K562 (cell line): ENCODE results near the gene NIPAL3. TPM values are rescaled to one million over a fixed set of nuclear protein-coding genes. Genes with fewer than 3 reads are reported as not detected.

Experiments used
- CEBPG ChIP-seq, 3 experiments: fragments of 200-800 bp in 1 of 3; sonication (Bioruptor generic) in 1 of 3; sonication (generic) in 1 of 3; formaldehyde crosslinking in 1 of 3; IDR thresholded peaks in 2 of 3; conservative IDR thresholded peaks in 1 of 3; 2 replicates each; pipeline versions ENCODE4 v1.6.1 to v1.8.0; 2016 to 2022; ENCODE audit warnings: missing compliant biosample characterization in 2 of 3, missing genetic modification characterization in 2 of 3, mild to moderate bottlenecking in 1 of 3, missing genetic modification reagents in 1 of 3
- CREB3 ChIP-seq: fragments of 450-650 bp; conservative IDR thresholded peaks from 2 replicates; pipeline ENCODE4 v1.6.1; 2016; ENCODE audit warnings: missing genetic modification characterization, low read depth, mild to moderate bottlenecking, missing compliant biosample characterization, moderate library complexity
- CTBP1 ChIP-seq: fragments of 450-650 bp; IDR thresholded peaks from 2 replicates; pipeline ENCODE4 v1.6.1; 2016; ENCODE audit warnings: borderline replicate concordance
- DMBX1 ChIP-seq: fragments of 250-450 bp; sonication (Bioruptor Pico); IDR thresholded peaks from 2 replicates; pipeline ENCODE4 v1.8.0; 2022; ENCODE audit warnings: inconsistent platforms, mild to moderate bottlenecking, moderate library complexity, borderline replicate concordance
- EWSR1 ChIP-seq: fragments of 450-650 bp; IDR thresholded peaks from 2 replicates; pipeline ENCODE4 v1.6.1; 2018; ENCODE audit warnings: borderline replicate concordance, mild to moderate bottlenecking, low read depth, moderate library complexity; ENCODE audit not compliant: partially characterized antibody
- GABPB2 ChIP-seq: fragments of 250-450 bp; sonication (Bioruptor Pico); conservative IDR thresholded peaks from 2 replicates; pipeline ENCODE4 v1.5.1; 2021; ENCODE audit warnings: mild to moderate bottlenecking
- GTF2B ChIP-seq: IDR thresholded peaks from 2 replicates; pipeline ENCODE4 v1.6.1; 2011; ENCODE audit not compliant: insufficient read length; ENCODE audit errors: extremely low read depth
- HOXB6 ChIP-seq: fragments of 250-450 bp; sonication (Bioruptor Pico); IDR thresholded peaks from 2 replicates; pipeline ENCODE4 v1.5.1; 2022; ENCODE audit warnings: mild to moderate bottlenecking, borderline replicate concordance
- MAFF ChIP-seq: IDR thresholded peaks from 2 replicates; pipeline ENCODE4 v1.6.1; 2012; ENCODE audit warnings: low read length, improper control_type of control experiment
- MEF2D ChIP-seq: conservative IDR thresholded peaks from 2 replicates; pipeline ENCODE4 v1.6.1; 2016; ENCODE audit warnings: low read depth, missing genetic modification characterization, missing compliant biosample characterization
- NR3C1 ChIP-seq: sonication (generic); formaldehyde crosslinking; IDR thresholded peaks from 2 replicates; pipeline ENCODE4 v1.8.1; 2022; ENCODE audit warnings: missing genetic modification reagents
- PREB ChIP-seq: sonication (generic); formaldehyde crosslinking; IDR thresholded peaks from 2 replicates; pipeline ENCODE4 v1.8.1; 2023; ENCODE audit warnings: mild to moderate bottlenecking, missing genetic modification reagents
- SNAPC5 ChIP-seq: fragments of 250-450 bp; sonication (Bioruptor Pico); IDR thresholded peaks from 2 replicates; pipeline ENCODE4 v1.8.0; 2021; ENCODE audit warnings: moderate library complexity, mild to moderate bottlenecking, inconsistent platforms
- U2AF2 ChIP-seq: fragments of 200-400 bp; formaldehyde crosslinking; optimal IDR thresholded peaks from 2 replicates; pipeline ENCODE3; 2017; ENCODE audit warnings: low read depth, mild to moderate bottlenecking, low read length
- ZNF407 ChIP-seq: fragments of 450-650 bp; IDR thresholded peaks from 2 replicates; pipeline ENCODE4 v1.6.1; 2016; ENCODE audit warnings: low read depth
- polyA plus RNA-seq, 8 experiments: library from polyadenylated mRNA; depleted of rRNA in 4 of 8; stranded (reverse) in 5 of 8; unstranded in 3 of 8; fragments of >200 nt; fragmentation: Nextera tagmentation in 2 of 8; fragmentation: Illumina TruSeq in 1 of 8; extraction: Ambion mirVana in 2 of 8; extraction: Trizol in 1 of 8; gene quantifications; 2 replicates each; pipeline versions ENCODE4 v1.2.1 to v1.2.3, GENCODE V29; 2011 to 2014; ENCODE audit warnings: inconsistent platforms in 1 of 8, missing spikeins in 1 of 8
- total RNA-seq, 7 experiments: library from RNA; depleted of rRNA in 6 of 7; stranded (reverse); fragments of >200 nt in 6 of 7; fragmentation: Illumina TruSeq in 2 of 7; extraction: Trizol in 2 of 7; gene quantifications; 2 replicates each; pipeline versions ENCODE4 v1.2.1 to v1.2.3, GENCODE V29; 2011 to 2021; ENCODE audit warnings: low replicate concordance in 1 of 7

The NIPAL3 gene
- total and polyA plus RNA-seq, 9 of the 15 experiments (the other 6 are each of a cell fraction or from before 2014, with no cell fraction given), result 10.5 to 26.3 (median 16.0) TPM

GRCh38 chr1:24502065-24502708, 86.6 kb downstream of the NIPAL3 start (continued):
- TF ChIP-seq ZNF407 (no peak), CREB3 (tag) (no peak), PREB (CRISPR knock-in tag) (no peak), U2AF2 (no peak), NR3C1 (CRISPR knock-in tag) (no peak), MEF2D (tag) (no peak), MAFF (no peak), EWSR1 (no peak), CEBPG (CRISPR knock-in tag; IDR thresholded peaks at IDR 0.05) (0 out of 2 replicates have a peak, but pooled peaks have one; percentile 1), CEBPG (tag; conservative IDR thresholded peaks at IDR 0.05 in 1 of 2, IDR thresholded peaks at IDR 0.05 in 1 of 2) (0 out of 4 replicates have a peak, but pooled peaks of 1 of the 2 experiments have one; percentile 40), SNAPC5 (CRISPR knock-in tag) (no peak), CTBP1 (peak; percentile 77), GTF2B (no peak), GABPB2 (no peak), DMBX1 (CRISPR knock-in tag) (no peak), HOXB6 (no peak)
